ENCODE results near the gene ALPK3. TPM values are rescaled to one million over a fixed set of nuclear protein-coding genes. Genes with fewer than 3 reads are reported as not detected.

Gene ALPK3
- total and polyA plus RNA-seq, 8 donors: 0.58 to 17.9 (median 3.5) TPM

- TF ChIP-seq CTCF (IDR thresholded peaks at IDR 0.05) (no peak), EP300 (IDR thresholded peaks at IDR 0.05) (no peak), POLR2AphosphoS5 (IDR thresholded peaks at IDR 0.05) (no peak), POLR2A (IDR thresholded peaks at IDR 0.05) (no peak)
- H3K27ac ChIP-seq: no peak overlapping the region
- H3K36me3 ChIP-seq: no peaks in the 10 kb centered on the region
- no peak for DNase-seq
- H3K27me3 ChIP-seq: peaks cover 0 to 21% (median 0%) of the 10 kb centered on the region in 3 donors
- no peak overlapping the region for H3K4me3 ChIP-seq
- WGBS, 5 donors: 82 to 94% (median 85%) methylated on average over 6 of the region's 6 CpGs
- H3K4me1 ChIP-seq: no peaks in the 10 kb centered on the region
- intact Hi-C loops (cut with DNase I; ENCODE audit: low total_unique reads): no loop called here
- no peaks in the 10 kb centered on the region for H3K9me3 ChIP-seq
Measured at GRCh38 chr15:84891339-84891738, 74.2 kb downstream of the ALPK3 start.

- Histone ChIP-seq H3K4me1 (no peaks in the 10 kb centered on the region), H3K9me3 (no peaks in the 10 kb centered on the region), H3K27ac (no peak overlapping the region), H3K36me3 (no peaks in the 10 kb centered on the region), H3K27me3 (peaks cover 0 to 21% (median 0%) of the 10 kb centered on the region in 3 donors), H3K4me3 (no peak overlapping the region)
- intact Hi-C loops (cut with DNase I; ENCODE audit: low total_unique reads): no loop called here
- no peak for DNase-seq
- TF ChIP-seq EP300 (IDR thresholded peaks at IDR 0.05): no peak
- no peak for TF ChIP-seq CTCF (IDR thresholded peaks at IDR 0.05)
- no peak for TF ChIP-seq POLR2AphosphoS5 (IDR thresholded peaks at IDR 0.05)
- no peak for TF ChIP-seq POLR2A (IDR thresholded peaks at IDR 0.05)
- WGBS, 5 donors: 88 to 97% (median 91%) methylated on average over 9 to 10 of the region's 10 CpGs
Measured at GRCh38 chr15:84892786-84893307, 75.7 kb downstream of the ALPK3 start.

GRCh38 chr15:84893607-84894006, 76.5 kb downstream of the ALPK3 start:
- WGBS, 5 donors: 81 to 85% (median 84%) methylated on average over 9 to 10 of the region's 10 CpGs
- intact Hi-C loops (cut with DNase I; ENCODE audit: low total_unique reads): no loop called here
- Histone ChIP-seq H3K27me3 (peaks cover 0 to 14% (median 0%) of the 10 kb centered on the region in 3 donors), H3K36me3 (no peaks in the 10 kb centered on the region), H3K4me1 (no peaks in the 10 kb centered on the region), H3K4me3 (no peak overlapping the region), H3K27ac (no peak overlapping the region), H3K9me3 (no peaks in the 10 kb centered on the region)
- TF ChIP-seq EP300 (IDR thresholded peaks at IDR 0.05) (no peak), CTCF (IDR thresholded peaks at IDR 0.05) (no peak), POLR2A (IDR thresholded peaks at IDR 0.05) (no peak), POLR2AphosphoS5 (IDR thresholded peaks at IDR 0.05) (no peak)
- DNase-seq: no peak

- no peaks in the 10 kb centered on the region for H3K36me3 ChIP-seq
- H3K9me3 ChIP-seq: no peaks in the 10 kb centered on the region
- intact Hi-C loops (cut with DNase I; ENCODE audit: low total_unique reads): no loop called here
- H3K27ac ChIP-seq: no peak overlapping the region
- no peak overlapping the region for H3K4me3 ChIP-seq
- TF ChIP-seq POLR2AphosphoS5 (IDR thresholded peaks at IDR 0.05): no peak
- no peak for TF ChIP-seq POLR2A (IDR thresholded peaks at IDR 0.05)
- no peak for TF ChIP-seq EP300 (IDR thresholded peaks at IDR 0.05)
- TF ChIP-seq CTCF (IDR thresholded peaks at IDR 0.05): no peak
- DNase-seq: no peak
- H3K4me1 ChIP-seq: no peaks in the 10 kb centered on the region
- 79 to 88% (median 82%) methylated on average over 11 to 12 of the region's 12 CpGs for WGBS, 5 donors
- peaks cover 0 to 7% (median 0%) of the 10 kb centered on the region in 3 donors for H3K27me3 ChIP-seq
Measured at GRCh38 chr15:84894736-84895425, 77.7 kb downstream of the ALPK3 start.

All from stomach (tissue), 9 donors.